Stimulated activated effector memory CD8-positive, alpha-beta T cell treated with anti-CD3 and anti-CD28 coated beads, Interleukin-12 subunit alpha, Interleukin-12 subunit beta, amount 100 ng/mL, for 72 hours (primary cell): ENCODE measurements around the gene GTF2F2.

Source experiments
- ATAC-seq: fragments of 150-1000 bp; cut with Tn5 transposase; 2 replicates; pipeline ENCODE4 v1.10.0; 2021
- DNase-seq, 2 donors: peaks; one replicate each; pipeline ENCODE4 v3.0.0; 2021 to 2022; ENCODE audit warnings: low spot score in 2 of 2
- H3K27ac Mint-ChIP-seq: one replicate; pipeline ENCODE4 v1.8.0; 2022; ENCODE audit warnings: mild to moderate bottlenecking, mixed read lengths
- H3K36me3 Mint-ChIP-seq: one replicate; pipeline ENCODE4 v1.8.0; 2022; ENCODE audit warnings: mild to moderate bottlenecking, mixed read lengths
- H3K4me1 Mint-ChIP-seq: one replicate; pipeline ENCODE4 v1.8.0; 2022; ENCODE audit warnings: mixed read lengths
- H3K4me3 Mint-ChIP-seq: one replicate; pipeline ENCODE4 v1.8.0; 2022; ENCODE audit warnings: mild to moderate bottlenecking, mixed read lengths
- H3K9me3 Mint-ChIP-seq: one replicate; pipeline ENCODE4 v1.8.0; 2022; ENCODE audit warnings: mixed read lengths

Gene GTF2F2

DNA sequence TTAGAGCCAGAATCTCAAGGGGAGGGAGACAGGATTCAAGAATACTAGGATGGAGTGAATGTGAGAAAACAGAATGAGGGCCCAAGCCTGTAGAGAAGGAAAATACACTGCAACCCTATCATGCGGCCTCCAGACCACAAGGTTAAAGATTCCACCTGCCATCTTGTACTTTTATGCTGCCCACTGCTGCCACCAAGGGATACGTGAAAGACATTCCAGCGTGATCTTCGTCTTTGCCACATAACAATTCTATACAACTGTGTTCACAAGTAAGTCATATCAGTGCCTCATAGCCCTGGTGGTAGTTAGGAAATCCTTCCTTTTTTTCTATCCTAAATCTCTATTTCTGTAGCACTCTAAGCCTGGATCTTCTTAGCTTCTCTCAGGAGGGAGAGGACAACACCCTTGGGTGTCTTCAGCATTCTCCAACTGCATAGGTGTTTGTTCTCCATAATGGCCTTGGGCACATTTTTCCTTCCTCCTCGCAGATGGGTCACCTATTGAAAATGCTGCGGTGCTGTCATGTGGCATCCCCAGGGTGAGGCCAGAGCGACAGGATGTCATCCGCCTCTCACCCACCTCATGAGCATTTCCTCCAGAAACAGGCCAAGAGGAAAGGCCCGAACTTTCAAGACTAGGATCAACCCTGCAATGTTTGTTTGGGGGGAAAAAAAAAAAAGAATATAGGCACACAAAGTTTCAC, 207.1 kb downstream of the GTF2F2 start:
- Mint-ChIP-seq H3K36me3 (peaks cover 5% of the 10 kb centered on the region), H3K4me1 (peaks cover 40% of the 10 kb centered on the region), H3K9me3 (no peaks in the 10 kb centered on the region), H3K4me3 (no peak overlapping the region), H3K27ac (peak overlapping the region; percentile 1)
- DNase-seq (no peak), ATAC-seq (peak; percentile 64)

GRCh38 chr13:45328661-45329111, 208.4 kb downstream of the GTF2F2 start:
- Mint-ChIP-seq H3K4me1 (peaks cover 49% of the 10 kb centered on the region), H3K36me3 (peaks cover 14% of the 10 kb centered on the region), H3K27ac (peak overlapping the region; percentile 1), H3K4me3 (no peak overlapping the region), H3K9me3 (no peaks in the 10 kb centered on the region)
- DNase-seq = no peak
- ATAC-seq = no peak

- Mint-ChIP-seq H3K4me3 (no peak overlapping the region), H3K9me3 (no peaks in the 10 kb centered on the region), H3K36me3 (peaks cover 39% of the 10 kb centered on the region), H3K27ac (peak overlapping the region; percentile 77), H3K4me1 (peaks cover 74% of the 10 kb centered on the region)
- ATAC-seq = no peak
- no peak for DNase-seq
Observed at GRCh38 chr13:45331123-45331619, 210.9 kb downstream of the GTF2F2 start.

DNA sequence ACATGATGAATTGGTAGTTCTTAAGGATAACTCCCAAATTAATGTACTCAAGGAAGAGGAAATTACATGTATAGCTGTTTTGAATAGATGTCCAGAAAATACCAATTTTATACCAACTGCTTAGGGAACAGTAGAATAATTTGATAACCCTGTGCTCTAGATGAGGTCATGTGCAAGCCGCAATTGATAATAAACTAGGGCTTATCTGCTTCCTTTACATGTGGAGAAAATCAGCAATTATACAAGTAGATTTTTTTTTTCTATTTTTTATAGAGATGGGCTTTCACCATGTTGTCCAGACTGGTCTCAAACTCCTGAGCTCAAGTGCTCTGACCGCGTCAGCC, 211.4 kb downstream of the GTF2F2 start:
- Mint-ChIP-seq H3K27ac (no peak overlapping the region), H3K36me3 (peaks cover 44% of the 10 kb centered on the region), H3K9me3 (no peaks in the 10 kb centered on the region), H3K4me1 (peaks cover 79% of the 10 kb centered on the region), H3K4me3 (no peak overlapping the region)
- ATAC-seq = no peak
- no peak for DNase-seq

DNA sequence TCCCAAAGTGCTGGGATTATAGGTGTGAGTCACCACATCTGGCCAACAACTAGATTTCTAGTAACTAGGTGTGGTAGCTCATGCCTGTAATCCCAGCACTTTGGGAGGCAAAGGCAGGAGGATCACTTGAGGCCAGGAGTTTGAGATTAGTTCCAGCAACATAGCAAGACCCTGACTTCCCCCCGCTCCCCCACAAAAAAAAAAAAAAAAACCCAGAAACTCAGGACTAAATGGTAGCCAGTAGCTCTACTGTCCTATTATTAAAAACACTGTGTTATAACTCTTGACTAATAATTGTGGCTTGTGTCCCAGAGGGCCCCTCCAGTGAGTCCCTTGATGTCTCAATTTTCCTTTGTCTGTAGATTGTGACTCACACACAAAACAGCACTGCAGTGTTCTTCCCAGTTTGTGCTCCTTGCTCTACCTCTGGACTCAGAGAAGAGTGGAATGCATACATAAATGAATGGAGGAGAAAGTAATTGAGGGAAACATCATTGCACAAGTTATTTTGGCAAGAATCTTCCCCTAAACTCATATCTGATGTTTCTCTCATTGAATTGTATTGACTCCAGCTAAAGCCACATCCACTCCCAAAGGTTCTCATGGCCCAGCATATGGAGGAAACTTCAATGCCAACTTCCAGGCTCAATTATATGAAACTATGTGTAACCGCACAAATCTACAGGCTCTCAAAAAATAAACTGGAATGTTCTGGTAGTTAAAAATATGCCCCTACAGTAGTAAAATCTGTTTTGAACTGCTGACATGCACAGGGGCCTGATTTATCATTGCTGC, 211.9 kb downstream of the GTF2F2 start:
- ATAC-seq = no peak
- Mint-ChIP-seq H3K4me3 (no peak overlapping the region), H3K36me3 (peaks cover 50% of the 10 kb centered on the region), H3K4me1 (peaks cover 80% of the 10 kb centered on the region), H3K9me3 (no peaks in the 10 kb centered on the region), H3K27ac (peak overlapping the region; percentile 18)
- DNase-seq = no peak

DNA sequence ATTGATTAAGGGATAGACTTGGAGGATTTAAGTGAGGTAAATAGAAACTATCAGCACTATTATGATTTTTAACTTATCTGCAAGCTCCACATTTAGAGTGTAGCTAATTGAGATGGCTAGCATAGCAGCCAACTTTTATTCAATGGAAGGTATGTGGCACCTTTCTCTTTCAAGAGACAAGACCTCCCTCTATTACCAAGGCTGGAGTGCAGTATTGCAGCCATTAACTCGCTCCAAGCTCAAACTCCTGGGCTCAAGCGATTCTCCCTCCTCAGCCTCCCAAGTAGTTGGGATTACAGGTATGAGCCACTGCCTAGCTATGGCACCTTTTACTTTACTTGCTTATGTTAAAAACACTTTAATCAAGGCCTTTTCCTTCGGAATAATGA, 212.5 kb downstream of the GTF2F2 start:
- peaks cover 55% of the 10 kb centered on the region for H3K36me3 Mint-ChIP-seq
- peaks cover 80% of the 10 kb centered on the region for H3K4me1 Mint-ChIP-seq
- H3K27ac Mint-ChIP-seq = peak overlapping the region; percentile 55
- ATAC-seq (no peak), DNase-seq (no peak)
- no peaks in the 10 kb centered on the region for H3K9me3 Mint-ChIP-seq
- no peak overlapping the region for H3K4me3 Mint-ChIP-seq

DNA sequence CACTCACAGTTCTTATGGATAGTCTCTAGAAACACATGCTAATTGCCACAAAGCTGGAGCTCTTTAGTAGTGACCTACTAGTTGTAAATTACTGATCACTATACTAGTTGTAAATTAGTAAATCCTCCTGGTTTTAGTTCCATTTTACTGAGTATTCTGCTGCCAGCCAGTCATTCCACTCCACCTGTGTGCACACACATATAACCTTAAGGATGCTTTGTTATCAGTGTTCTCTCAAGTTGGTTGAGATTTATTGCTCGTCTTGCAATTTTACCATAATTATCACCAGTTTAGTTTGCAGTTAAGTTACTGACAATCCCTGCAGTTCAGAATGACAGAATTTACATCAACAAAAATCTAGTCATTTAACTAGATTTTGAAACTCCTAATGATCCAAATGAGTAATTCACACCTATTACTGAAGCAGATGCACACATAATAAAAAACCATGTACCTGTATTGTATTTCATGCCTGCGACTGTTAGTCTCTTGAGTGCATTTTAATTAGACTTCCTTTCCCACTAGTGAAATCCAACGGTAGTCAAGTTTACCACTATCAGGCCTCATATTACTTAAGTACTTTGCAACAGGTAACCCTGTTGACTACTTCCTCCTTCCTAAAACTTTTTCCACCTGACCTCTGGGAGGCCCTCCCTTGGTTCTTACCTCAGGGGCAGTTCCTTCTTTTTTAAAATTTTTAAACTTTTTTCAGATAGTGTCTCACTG, 213.1 kb downstream of the GTF2F2 start:
- Mint-ChIP-seq H3K4me1 (peaks cover 79% of the 10 kb centered on the region), H3K36me3 (peaks cover 61% of the 10 kb centered on the region), H3K4me3 (peak overlapping the region; percentile 94), H3K9me3 (no peaks in the 10 kb centered on the region), H3K27ac (peak overlapping the region; percentile 55)
- ATAC-seq = no peak
- no peak for DNase-seq
